Caco-2 (cell line): Measurements from ENCODE around the gene SMARCA4. TPM values are rescaled to one million over a fixed set of nuclear protein-coding genes. Genes with fewer than 3 reads are reported as not detected.

ENCODE experiments used
- BruUV-seq: library from RNA; stranded (reverse); fragments of 400-500 nt; replicated peaks from 2 replicates; lab custom pipeline; 2021; lab: Mats Ljungman, UMichigan
- CTCF ChIA-PET: fragments of 300-600 bp; sonication (Branson Sonifier 250); formaldehyde crosslinking; loops from one replicate; lab custom pipeline; 2022; ENCODE audit warnings: antibody characterized with exemption; lab: Charles Lee
- POLR2A ChIA-PET: fragments of 300-600 bp; sonication (Branson Sonifier 250); formaldehyde crosslinking; loops from one replicate; lab custom pipeline; 2022; ENCODE audit warnings: antibody characterized with exemption; lab: Charles Lee
- DNase-seq, 2 experiments: peaks; one replicate each; pipeline versions ENCODE4 v3.0.0 to v3.0.0-alpha.2; 2020 to 2022
- H3K27me3 ChIP-seq: replicated peaks from 2 replicates; pipeline ENCODE4 v1.6.0; 2011; ENCODE audit warnings: low read length; ENCODE audit not compliant: control insufficient read depth, insufficient read depth
- H3K36me3 ChIP-seq: 2 replicates; pipeline ENCODE4 v1.5.1; 2011; ENCODE audit warnings: low read length; ENCODE audit not compliant: control insufficient read depth, insufficient read depth
- H3K4me1 ChIP-seq: fragments of 250-450 bp; sonication (Bioruptor Pico); 2 replicates; pipeline ENCODE4 v1.5.1; 2020; ENCODE audit warnings: mild to moderate bottlenecking
- H3K4me3 ChIP-seq: 2 replicates; pipeline ENCODE4 v1.5.1; 2011; ENCODE audit warnings: low read depth, mild to moderate bottlenecking, control low read depth, low read length
- H3K9me3 ChIP-seq: fragments of 250-450 bp; sonication (Bioruptor Pico); 2 replicates; pipeline ENCODE4 v1.5.1; 2020; ENCODE audit warnings: mild to moderate bottlenecking, moderate library complexity
- H3K27ac Mint-ChIP-seq: one replicate; pipeline ENCODE4 v1.8.0; 2022; ENCODE audit warnings: mixed read lengths; ENCODE audit not compliant: unreplicated experiment
- H3K27me3 Mint-ChIP-seq: one replicate; pipeline ENCODE4 v1.8.0; 2022; ENCODE audit warnings: mixed read lengths; ENCODE audit not compliant: insufficient read depth, unreplicated experiment
- H3K36me3 Mint-ChIP-seq: one replicate; pipeline ENCODE4 v1.8.0; 2022; ENCODE audit warnings: mild to moderate bottlenecking, mixed read lengths; ENCODE audit not compliant: insufficient read depth, unreplicated experiment
- H3K4me1 Mint-ChIP-seq: one replicate; pipeline ENCODE4 v1.8.0; 2022; ENCODE audit warnings: low read depth, mixed read lengths; ENCODE audit not compliant: unreplicated experiment
- H3K4me3 Mint-ChIP-seq: one replicate; pipeline ENCODE4 v1.8.0; 2022; ENCODE audit warnings: mild to moderate bottlenecking, moderate library complexity, mixed read lengths; ENCODE audit not compliant: unreplicated experiment
- H3K9me3 Mint-ChIP-seq: one replicate; pipeline ENCODE4 v1.8.0; 2022; ENCODE audit warnings: mixed read lengths; ENCODE audit not compliant: unreplicated experiment
- intact Hi-C: fragments of 100-400 bp; cut with micrococcal nuclease; formaldehyde crosslinking; loops from one replicate; pipeline ENCODE4 v1.10.0; 2022; ENCODE audit not compliant: unreplicated experiment
- total RNA-seq: library from RNA; stranded (reverse); gene quantifications from 2 replicates; pipeline ENCODE4 v1.2.3, GENCODE V29; 2022
- TF ChIP-seq, protein P1 (sequence below), 2 experiments: fragments of 200-600 bp in 1 of 2; IDR thresholded peaks; 1 replicate in 1 of 2; 2 replicates in 1 of 2; pipeline versions ENCODE4 v1.5.1 to v1.8.0; 2011 to 2022; ENCODE audit warnings: antibody characterized with exemption in 1 of 2, control low read depth in 1 of 2, inconsistent platforms in 1 of 2, low read depth in 1 of 2, low read length in 1 of 2, mild to moderate bottlenecking in 1 of 2, moderate library complexity in 1 of 2; ENCODE audit not compliant: insufficient read depth in 1 of 2, severe bottlenecking in 1 of 2, unreplicated experiment in 1 of 2

SMARCA4 gene
- total RNA-seq, 1 experiment from 2014 or later: 171 TPM

GRCh38 chr19:11016631-11017030 is 55.8 kb downstream of the SMARCA4 start:
- peaks cover 92% of the 10 kb centered on the region for H3K36me3 Mint-ChIP-seq
- no peaks in the 10 kb centered on the region for H3K9me3 Mint-ChIP-seq
- TF ChIP-seq, protein P1, sequence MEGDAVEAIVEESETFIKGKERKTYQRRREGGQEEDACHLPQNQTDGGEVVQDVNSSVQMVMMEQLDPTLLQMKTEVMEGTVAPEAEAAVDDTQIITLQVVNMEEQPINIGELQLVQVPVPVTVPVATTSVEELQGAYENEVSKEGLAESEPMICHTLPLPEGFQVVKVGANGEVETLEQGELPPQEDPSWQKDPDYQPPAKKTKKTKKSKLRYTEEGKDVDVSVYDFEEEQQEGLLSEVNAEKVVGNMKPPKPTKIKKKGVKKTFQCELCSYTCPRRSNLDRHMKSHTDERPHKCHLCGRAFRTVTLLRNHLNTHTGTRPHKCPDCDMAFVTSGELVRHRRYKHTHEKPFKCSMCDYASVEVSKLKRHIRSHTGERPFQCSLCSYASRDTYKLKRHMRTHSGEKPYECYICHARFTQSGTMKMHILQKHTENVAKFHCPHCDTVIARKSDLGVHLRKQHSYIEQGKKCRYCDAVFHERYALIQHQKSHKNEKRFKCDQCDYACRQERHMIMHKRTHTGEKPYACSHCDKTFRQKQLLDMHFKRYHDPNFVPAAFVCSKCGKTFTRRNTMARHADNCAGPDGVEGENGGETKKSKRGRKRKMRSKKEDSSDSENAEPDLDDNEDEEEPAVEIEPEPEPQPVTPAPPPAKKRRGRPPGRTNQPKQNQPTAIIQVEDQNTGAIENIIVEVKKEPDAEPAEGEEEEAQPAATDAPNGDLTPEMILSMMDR (IDR thresholded peaks at IDR 0.05; ENCODE audit: insufficient read depth in 1 of 2, low read depth in 1 of 2, low read length in 1 of 2, severe bottlenecking in 1 of 2, unreplicated experiment in 1 of 2): no peak
- Histone ChIP-seq H3K4me1 (peaks cover 10% of the 10 kb centered on the region; the same call in 1 of the 2 replicates), H3K27me3 (no peaks in the 10 kb centered on the region), H3K9me3 (no peaks in the 10 kb centered on the region), H3K36me3 (peaks cover 4% of the 10 kb centered on the region), H3K4me3 (no peak overlapping the region)
- H3K27ac Mint-ChIP-seq: peak overlapping the region; percentile 53
- ChIA-PET CTCF (no interaction called here), POLR2A (no interaction called here)
- DNase-seq: no peak
- H3K27me3 Mint-ChIP-seq: no peaks in the 10 kb centered on the region
- intact Hi-C loops: no loop called here
- H3K4me1 Mint-ChIP-seq: peaks cover 13% of the 10 kb centered on the region
- no TSS peak for BruUV-seq
- H3K4me3 Mint-ChIP-seq: no peak overlapping the region

- DNase-seq: no peak
- H3K4me1 Mint-ChIP-seq: peaks cover 13% of the 10 kb centered on the region
- no peaks in the 10 kb centered on the region for H3K27me3 ChIP-seq
- peaks cover 4% of the 10 kb centered on the region for H3K36me3 ChIP-seq
- no peak overlapping the region for H3K4me3 Mint-ChIP-seq
- intact Hi-C loops: no loop called here
- no peaks in the 10 kb centered on the region for H3K9me3 Mint-ChIP-seq
- peaks cover 10% of the 10 kb centered on the region; the same call in 1 of the 2 replicates for H3K4me1 ChIP-seq
- no peaks in the 10 kb centered on the region for H3K9me3 ChIP-seq
- POLR2A ChIA-PET: interaction anchor here (0.5 kb wide), 1 partner anchor 75 kb away, joined by 4 read pairs; no protein-coding TSS in a partner anchor
- peaks cover 92% of the 10 kb centered on the region for H3K36me3 Mint-ChIP-seq
- CTCF ChIA-PET: no interaction called here
- H3K27me3 Mint-ChIP-seq: no peaks in the 10 kb centered on the region
- TF ChIP-seq, protein P1 (IDR thresholded peaks at IDR 0.05; ENCODE audit: insufficient read depth in 1 of 2, low read depth in 1 of 2, low read length in 1 of 2, severe bottlenecking in 1 of 2, unreplicated experiment in 1 of 2): no peak
- H3K4me3 ChIP-seq: no peak overlapping the region
- H3K27ac Mint-ChIP-seq: peak overlapping the region; percentile 53
- BruUV-seq: no TSS peak
Measured at GRCh38 chr19:11017275-11018035, 56.6 kb downstream of the SMARCA4 start.

GRCh38 chr19:11018179-11018578 is 57.3 kb downstream of the SMARCA4 start:
- peak overlapping the region; percentile 69 for H3K27ac Mint-ChIP-seq
- H3K4me1 ChIP-seq: peaks cover 10% of the 10 kb centered on the region; the same call in 1 of the 2 replicates
- ChIA-PET CTCF (no interaction called here), POLR2A (interaction anchor here (0.5 kb wide), 1 partner anchor 74 kb away, joined by 4 read pairs; no protein-coding TSS in a partner anchor)
- peaks cover 3% of the 10 kb centered on the region for H3K36me3 ChIP-seq
- peaks cover 13% of the 10 kb centered on the region for H3K4me1 Mint-ChIP-seq
- TF ChIP-seq, protein P1 (IDR thresholded peaks at IDR 0.05; ENCODE audit: insufficient read depth in 1 of 2, low read depth in 1 of 2, low read length in 1 of 2, severe bottlenecking in 1 of 2, unreplicated experiment in 1 of 2): no peak
- H3K9me3 Mint-ChIP-seq: no peaks in the 10 kb centered on the region
- intact Hi-C loops: no loop called here
- H3K9me3 ChIP-seq: no peaks in the 10 kb centered on the region
- H3K27me3 Mint-ChIP-seq: no peaks in the 10 kb centered on the region
- BruUV-seq: no TSS peak
- H3K27me3 ChIP-seq: no peaks in the 10 kb centered on the region
- H3K4me3 ChIP-seq: no peak overlapping the region
- H3K36me3 Mint-ChIP-seq: peaks cover 92% of the 10 kb centered on the region
- no peak overlapping the region for H3K4me3 Mint-ChIP-seq
- DNase-seq: peak; percentile 32 to 45
